Measurements from ENCODE around the gene OVCA2.

The OVCA2 gene

DNA sequence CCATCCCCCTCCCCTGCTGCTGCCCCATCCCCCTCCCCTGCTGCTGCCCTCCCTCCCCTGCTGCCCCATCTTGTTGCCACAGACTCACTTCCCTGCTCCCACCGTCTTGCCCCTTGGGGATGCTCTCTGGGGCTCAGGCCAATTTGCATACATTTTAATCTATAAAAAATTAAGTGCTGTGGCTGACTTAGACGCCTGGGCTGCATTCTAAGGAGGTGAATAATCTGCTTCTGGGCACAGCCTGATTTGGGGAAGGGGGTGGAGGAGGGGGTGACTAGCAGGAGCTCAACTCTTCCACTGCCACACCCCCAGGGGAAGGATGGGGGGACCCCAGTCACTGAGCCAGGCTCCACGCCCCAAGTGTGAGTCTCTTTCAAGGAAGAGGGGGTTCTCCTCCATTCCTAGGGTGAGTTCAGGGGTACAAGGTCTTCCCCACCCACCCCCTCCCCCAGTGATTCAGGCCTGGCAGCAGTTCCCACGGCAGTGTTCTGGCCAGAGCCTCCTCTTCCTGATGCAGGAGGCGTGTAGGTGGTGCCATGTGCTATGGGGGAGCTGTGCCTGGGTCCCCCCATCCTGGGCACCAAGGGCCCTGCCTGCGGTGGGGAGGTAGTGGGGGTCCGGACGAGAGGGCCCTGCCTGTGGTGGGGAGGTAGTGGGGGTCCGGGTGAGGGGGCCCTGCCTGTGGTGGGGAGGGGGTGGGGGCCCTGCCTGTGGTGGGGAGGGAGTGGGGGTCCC lies 6.8 kb upstream of the OVCA2 start:
- no peak for DNase-seq

DNA sequence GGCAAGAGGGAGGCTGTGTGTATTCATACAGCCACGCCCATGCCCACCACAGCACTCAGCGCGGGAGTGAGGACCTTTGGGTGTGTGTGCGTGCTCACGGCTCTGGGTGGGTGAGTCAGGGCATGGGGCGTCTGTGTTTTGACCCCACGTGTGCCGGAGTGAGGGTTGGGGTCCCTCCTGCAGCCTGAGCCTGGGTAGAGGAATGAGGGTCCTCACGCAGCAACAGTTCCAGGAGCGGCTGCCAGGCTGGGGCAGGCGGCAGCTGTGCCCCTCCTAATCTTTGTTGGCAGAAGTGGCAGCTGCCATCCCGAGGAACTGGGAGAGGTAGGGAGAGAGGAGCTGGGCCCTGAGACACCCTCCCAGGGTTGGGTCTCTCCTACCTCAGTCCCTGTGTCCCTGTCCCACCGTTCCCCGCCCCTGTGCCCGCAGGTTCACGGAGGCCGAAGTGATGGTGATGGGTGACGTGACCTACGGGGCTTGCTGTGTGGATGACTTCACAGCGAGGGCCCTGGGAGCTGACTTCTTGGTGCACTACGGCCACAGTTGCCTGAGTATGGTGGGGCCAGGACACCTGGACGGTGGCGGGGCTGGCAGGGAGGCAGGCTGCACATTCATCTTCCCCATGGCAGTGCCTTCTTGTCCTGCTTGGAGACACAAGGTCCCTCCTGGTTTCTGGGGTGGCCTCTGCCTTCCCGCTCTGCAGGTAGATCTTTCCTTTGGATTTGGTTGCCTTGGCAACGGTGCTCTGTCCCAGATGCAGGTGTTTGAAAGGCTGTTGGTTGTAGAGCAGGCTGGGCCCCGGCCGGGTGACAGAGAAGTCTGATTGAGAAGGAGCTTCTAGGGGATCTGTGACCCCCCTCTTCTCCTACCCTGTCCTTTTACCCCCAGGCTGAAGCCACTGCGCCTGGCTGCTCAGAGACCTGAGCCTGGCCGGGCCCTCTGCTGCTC lies 6.0 kb upstream of the OVCA2 start:
- DNase-seq = no peak

- DNase-seq = no peak
Measured at GRCh38 chr17:2037155-2037554, 4.7 kb upstream of the OVCA2 start.

- no peak for DNase-seq
Measured at GRCh38 chr17:2040219-2040827, 1.5 kb upstream of the OVCA2 start.

DNA sequence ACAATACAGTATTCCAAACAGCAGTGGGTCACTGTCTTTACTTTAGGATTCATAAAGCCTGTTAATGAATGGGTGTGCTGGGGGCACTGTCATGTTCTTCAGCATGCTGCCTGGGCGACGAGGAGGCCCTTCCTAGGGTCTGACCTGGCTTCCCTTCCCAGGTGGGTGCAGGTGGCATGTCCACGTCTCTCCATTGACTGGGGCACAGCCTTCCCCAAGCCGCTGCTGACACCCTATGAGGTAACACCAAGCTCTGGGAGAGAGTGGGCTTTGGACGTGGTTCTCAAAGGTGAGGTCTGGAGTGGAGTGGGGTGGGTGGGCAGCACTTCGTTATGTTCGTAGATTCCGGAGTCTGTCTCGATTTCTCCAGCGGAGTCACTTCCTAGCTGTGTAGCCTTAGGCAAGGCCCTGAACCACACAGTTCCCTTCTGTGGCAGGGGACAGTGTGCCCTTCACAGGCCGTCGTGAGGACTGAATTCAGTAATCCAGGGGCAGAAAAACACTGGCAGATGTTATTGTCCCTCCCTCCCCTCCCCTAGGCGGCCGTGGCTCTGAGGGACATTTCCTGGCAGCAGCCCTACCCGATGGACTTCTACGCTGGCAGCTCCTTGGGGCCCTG lies 771 bp upstream of the OVCA2 start:
- DNase-seq = peak; percentile 35

- peak; percentile 23 for DNase-seq
Measured at GRCh38 chr17:2042390-2042847, 597 bp downstream of the OVCA2 start.

DNA sequence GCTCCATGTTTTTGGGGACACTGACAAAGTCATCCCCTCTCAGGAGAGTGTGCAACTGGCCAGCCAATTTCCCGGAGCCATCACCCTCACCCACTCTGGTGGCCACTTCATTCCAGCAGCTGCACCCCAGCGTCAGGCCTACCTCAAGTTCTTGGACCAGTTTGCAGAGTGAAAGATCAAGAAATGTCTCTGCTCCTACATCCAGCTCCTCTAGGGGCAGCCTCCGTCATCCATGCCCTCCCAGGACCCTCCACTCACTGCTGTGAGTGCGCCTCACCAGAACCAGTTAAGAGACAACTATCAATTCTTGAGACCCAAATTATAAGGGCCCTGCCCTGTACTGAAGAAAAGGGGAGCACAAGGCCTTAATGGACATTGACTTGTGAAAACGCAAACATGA lies 1.1 kb downstream of the OVCA2 start:
- DNase-seq = no peak

- DNase-seq = no peak
Measured at GRCh38 chr17:2043785-2044184, 2.0 kb downstream of the OVCA2 start.

- DNase-seq = no peak
Measured at GRCh38 chr17:2044263-2044894, 2.6 kb downstream of the OVCA2 start.

- no peak for DNase-seq
Measured at GRCh38 chr17:2047590-2047989, 5.8 kb downstream of the OVCA2 start.

DNA sequence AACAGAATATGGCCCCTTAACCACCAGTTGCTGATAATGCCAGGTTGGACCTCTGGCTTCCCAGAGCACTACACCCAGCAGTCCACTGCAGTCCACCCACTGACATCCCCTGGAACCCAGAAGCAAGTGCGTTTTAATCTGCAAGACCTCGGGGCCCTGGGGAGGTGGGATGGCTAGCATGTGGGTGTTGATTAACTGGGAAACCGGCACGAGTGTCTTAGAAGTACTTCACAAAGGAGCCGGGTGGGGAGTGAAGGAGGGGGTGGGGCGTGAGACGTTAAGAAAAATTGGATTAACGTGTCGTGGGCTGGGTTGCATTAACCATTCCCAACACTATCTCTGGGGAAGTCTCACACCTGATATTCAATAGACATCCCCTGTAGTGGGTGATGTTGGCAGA lies 7.0 kb downstream of the OVCA2 start:
- no peak for DNase-seq

DNA sequence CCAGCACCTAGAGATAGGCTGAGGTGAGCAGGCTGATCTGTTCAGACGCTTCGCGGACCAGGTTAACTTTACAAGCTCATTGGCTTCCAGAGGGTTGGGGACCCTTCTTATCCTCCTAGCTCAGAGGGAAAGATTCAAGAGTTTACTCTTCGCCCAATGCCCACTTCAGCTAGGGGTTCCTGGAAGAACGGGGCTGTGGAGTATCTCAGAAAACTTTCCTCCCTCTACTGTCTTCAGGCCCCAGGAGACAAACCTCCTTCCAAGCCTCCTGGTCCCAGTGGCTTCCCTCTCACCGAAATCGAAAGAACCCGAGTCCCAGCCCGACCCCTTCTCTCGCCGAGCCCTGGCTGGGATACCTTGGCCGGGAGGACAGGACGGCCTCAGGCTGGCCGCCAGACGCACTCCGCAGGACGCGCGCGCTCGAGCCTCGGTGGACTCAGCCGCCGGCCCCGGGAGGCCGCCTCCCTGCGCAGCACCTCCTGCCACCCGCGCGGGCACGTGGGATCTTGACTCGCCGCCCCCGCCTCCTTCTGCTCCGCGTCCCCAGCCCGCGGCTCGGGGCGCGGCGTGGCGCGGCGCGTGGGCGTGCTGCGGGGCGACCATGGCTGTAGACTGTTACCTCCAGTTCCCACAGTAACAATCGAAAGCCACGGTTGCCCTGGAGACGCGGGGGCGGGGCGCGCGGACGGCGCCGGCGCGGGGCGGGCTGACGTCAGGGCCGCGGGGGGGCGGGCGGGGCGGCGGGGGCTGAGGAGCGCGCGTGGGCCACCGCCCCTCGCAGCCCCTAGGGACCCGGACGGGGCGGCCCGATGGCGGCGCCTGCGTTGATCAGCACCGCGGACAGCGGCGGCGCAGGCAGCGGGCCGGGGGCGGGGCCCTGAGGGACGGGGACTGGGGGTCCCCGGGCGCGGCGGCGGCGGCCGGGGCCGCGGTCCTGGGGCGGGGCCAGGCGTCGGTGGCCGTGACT lies 7.8 kb downstream of the OVCA2 start:
- DNase-seq = peak; percentile 36

DNA sequence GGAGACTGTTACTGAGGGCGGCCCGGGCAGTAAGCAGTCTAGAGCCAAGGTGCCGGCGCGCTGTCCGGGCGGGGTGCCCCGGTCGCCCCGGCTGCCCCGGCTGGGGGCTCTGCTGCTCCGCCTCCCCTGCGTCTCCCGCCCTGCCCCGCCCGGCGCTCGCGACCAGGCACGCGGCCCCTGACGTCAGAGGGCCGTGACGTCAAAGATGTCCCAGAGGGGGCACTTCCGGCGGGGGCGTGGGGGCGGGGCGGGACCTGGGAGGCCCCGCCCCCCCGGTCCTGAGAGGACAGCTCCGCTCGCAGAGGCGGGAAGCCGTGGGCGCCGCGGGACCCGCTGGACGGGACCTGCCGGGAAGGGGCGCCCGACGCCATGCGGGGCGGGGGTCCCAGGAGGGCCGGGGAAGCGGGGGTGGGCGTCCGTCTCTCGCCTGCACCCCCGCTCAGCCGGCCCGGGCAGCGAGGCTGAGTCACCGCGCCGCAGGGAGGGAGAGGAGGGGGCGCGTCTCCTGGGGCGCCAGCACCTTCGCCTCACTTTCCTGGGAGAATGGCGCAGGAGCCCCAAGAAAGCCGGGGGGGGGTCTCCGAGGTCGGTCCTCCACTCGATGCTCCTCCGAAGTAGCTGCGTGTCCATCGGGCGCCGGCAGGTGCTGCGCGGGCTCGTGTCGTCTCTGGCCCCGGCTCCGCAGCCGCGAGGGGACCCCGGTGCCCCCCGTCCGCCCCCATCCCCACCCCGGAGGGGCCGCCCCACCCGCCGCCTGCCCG lies 8.7 kb downstream of the OVCA2 start:
- no peak for DNase-seq

GRCh38 chr17:2051061-2051932 lies 9.5 kb downstream of the OVCA2 start:
- DNase-seq = no peak

- DNase-seq = no peak
Measured at GRCh38 chr17:2051933-2052559, 10.2 kb downstream of the OVCA2 start.

GRCh38 chr17:2053380-2054261 lies 11.8 kb downstream of the OVCA2 start:
- DNase-seq = peak; percentile 25

DNA sequence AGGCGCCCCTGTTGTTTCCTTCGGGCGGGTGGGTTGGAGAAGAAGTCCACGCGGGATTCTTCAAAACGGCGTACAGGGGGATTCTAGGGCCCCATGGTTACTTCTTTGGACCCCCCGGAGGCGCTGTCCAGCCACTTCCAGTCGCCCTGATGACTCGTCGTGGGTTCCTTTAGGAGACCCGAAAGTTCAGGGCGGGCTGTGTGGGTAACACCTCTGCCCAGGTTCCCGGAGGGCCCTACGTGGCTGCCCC lies 12.4 kb downstream of the OVCA2 start:
- DNase-seq = no peak

Measured in NCI-H1694 treated with DMSO at 0.1 percent for 48 hours (cell line).